NOMO-1 (cell line): ENCODE results near the gene TBC1D30.
"Not testable (repeated sequence)": the region's sequence is repeated elsewhere in the genome, so short reads cannot be mapped to it uniquely, and the experiment has no call there.

ENCODE experiments used
- DNase-seq, 2 experiments: peaks; one replicate each; lab custom pipeline; 2025; ENCODE audit not compliant: unreplicated experiment in 2 of 2; lab: John Stamatoyannopoulos, UW

TBC1D30 gene

GRCh38 chr12:64806173-64806572, 18.3 kb upstream of the TBC1D30 start:
- DNase-seq, result no peak

GRCh38 chr12:64806593-64807460, 17.6 kb upstream of the TBC1D30 start:
- DNase-seq, result no peak

- peak; percentile 48 to 66 for DNase-seq
These were observed 16.3 kb upstream of the TBC1D30 start for GRCh38 chr12:64808110-64808509.

- DNase-seq, result no peak
These were observed 13.6 kb upstream of the TBC1D30 start for GRCh38 chr12:64810831-64811230.

- no peak for DNase-seq
These were observed 10.7 kb upstream of the TBC1D30 start for GRCh38 chr12:64813723-64814122.

- no peak for DNase-seq
These were observed 10.0 kb upstream of the TBC1D30 start for GRCh38 chr12:64814432-64814831.

GRCh38 chr12:64819816-64820402, 4.5 kb upstream of the TBC1D30 start:
- DNase-seq, result peak; percentile 38 to 56

- no peak for DNase-seq
These were observed 3.9 kb upstream of the TBC1D30 start for GRCh38 chr12:64820593-64820992.

GRCh38 chr12:64821116-64821630, 3.3 kb upstream of the TBC1D30 start:
- no peak for DNase-seq

- peak in 1 of 2 experiments; percentile 8 for DNase-seq
These were observed 332 bp upstream of the TBC1D30 start for GRCh38 chr12:64824130-64824499.

GRCh38 chr12:64825143-64826021, 935 bp downstream of the TBC1D30 start:
- no peak for DNase-seq

GRCh38 chr12:64826234-64826633, 1.8 kb downstream of the TBC1D30 start:
- DNase-seq, result peak; percentile 18 to 47

GRCh38 chr12:64828713-64829112, 4.3 kb downstream of the TBC1D30 start:
- DNase-seq, result no peak

GRCh38 chr12:64833928-64834327, 9.5 kb downstream of the TBC1D30 start:
- no peak for DNase-seq

- DNase-seq, result no peak
These were observed 11.5 kb downstream of the TBC1D30 start for GRCh38 chr12:64835901-64836300.

GRCh38 chr12:64836856-64837255, 12.4 kb downstream of the TBC1D30 start:
- no peak for DNase-seq

GRCh38 chr12:64837427-64837826, 13.0 kb downstream of the TBC1D30 start:
- no peak for DNase-seq

GRCh38 chr12:64840119-64840518, 15.7 kb downstream of the TBC1D30 start:
- DNase-seq, result no peak

- no peak for DNase-seq
These were observed 16.7 kb downstream of the TBC1D30 start for GRCh38 chr12:64840949-64841717.

GRCh38 chr12:64848409-64848808, 24.0 kb downstream of the TBC1D30 start:
- DNase-seq, result not testable (repeated sequence)
